Stimulated activated CD4-positive, alpha-beta T cell treated with anti-CD3 and anti-CD28 coated beads, Interleukin-12 subunit alpha, Interleukin-12 subunit beta, amount 100 ng/mL, for 24 hours (primary cell): ENCODE data around the gene CLCF1.
"Not testable (repeated sequence)": the region's sequence is repeated elsewhere in the genome, so short reads cannot be mapped to it uniquely, and the experiment has no call there.

Source experiments
- DNase-seq, 2 experiments: peaks; one replicate each; pipeline ENCODE4 v3.0.0-alpha.2; 2020; ENCODE audit warnings: low read depth in 2 of 2

Gene CLCF1

GRCh38 chr11:67408437-67409200 is 35.2 kb upstream of the CLCF1 start:
- DNase-seq = no peak

- DNase-seq = no peak
Observed at GRCh38 chr11:67407688-67408163, 34.3 kb upstream of the CLCF1 start.

GRCh38 chr11:67406969-67407687 is 33.7 kb upstream of the CLCF1 start:
- no peak for DNase-seq

GRCh38 chr11:67406420-67406968 is 33.1 kb upstream of the CLCF1 start:
- DNase-seq = no peak

- no peak for DNase-seq
Observed at GRCh38 chr11:67405688-67406339, 32.4 kb upstream of the CLCF1 start.

- DNase-seq = no peak
Observed at GRCh38 chr11:67405196-67405567, 31.8 kb upstream of the CLCF1 start.

- DNase-seq = no peak
Observed at GRCh38 chr11:67404515-67405195, 31.3 kb upstream of the CLCF1 start.

GRCh38 chr11:67403085-67403484 is 29.7 kb upstream of the CLCF1 start:
- DNase-seq = not testable (repeated sequence)

GRCh38 chr11:67402192-67402839 is 28.9 kb upstream of the CLCF1 start:
- DNase-seq = not testable (repeated sequence)

GRCh38 chr11:67401495-67402191 is 28.2 kb upstream of the CLCF1 start, which contains the start of gene PPP1CA:
Gene PPP1CA, minus strand, starts transcription at chr11:67401858. Its CDS starts 76 bp downstream, at chr11:67401782.
- peak; percentile 86 for DNase-seq

- DNase-seq = no peak
Observed at GRCh38 chr11:67400942-67401494, 27.6 kb upstream of the CLCF1 start.

GRCh38 chr11:67400251-67400941 is 27.0 kb upstream of the CLCF1 start:
- no peak for DNase-seq

- DNase-seq = no peak
Observed at GRCh38 chr11:67398661-67399563, 25.5 kb upstream of the CLCF1 start.

GRCh38 chr11:67397986-67398660 is 24.7 kb upstream of the CLCF1 start:
- no peak for DNase-seq

- no peak for DNase-seq
Observed at GRCh38 chr11:67397536-67397935, 24.1 kb upstream of the CLCF1 start.

- no peak for DNase-seq
Observed at GRCh38 chr11:67396587-67397389, 23.4 kb upstream of the CLCF1 start.

- no peak for DNase-seq
Observed at GRCh38 chr11:67396259-67396581, 22.8 kb upstream of the CLCF1 start.
